ENCODE measurements around the gene JAZF1. TPM values are rescaled to one million over a fixed set of nuclear protein-coding genes. Genes with fewer than 3 reads are reported as not detected.

The JAZF1 gene
- total RNA-seq, 1 experiment from 2014 or later, result 1.5 TPM

GRCh38 chr7:28191751-28192150 is 11.2 kb upstream of the JAZF1 start:
- ChIA-PET CTCF (no interaction called here), POLR2A (ENCODE audit: low non-redundant PET) (no interaction called here)
- Histone ChIP-seq H3K27me3 (replicated peaks; ENCODE audit: insufficient read depth, low read depth, low read length, poor library complexity) (peaks cover 13% of the 10 kb centered on the region), H3K27ac (ENCODE audit: low read depth, low read length, poor library complexity, severe bottlenecking) (no peak overlapping the region), H3K9me3 (ENCODE audit: low read depth, low read length, poor library complexity, severe bottlenecking) (no peaks in the 10 kb centered on the region), H3K36me3 (ENCODE audit: insufficient read depth, low read length, poor library complexity, severe bottlenecking) (no peaks in the 10 kb centered on the region), H3K4me3 (ENCODE audit: low read depth, low read length, poor library complexity, severe bottlenecking) (no peak overlapping the region), H3K4me1 (ENCODE audit: insufficient read depth, low read length, poor library complexity, severe bottlenecking) (no peaks in the 10 kb centered on the region)
- no TSS peak for BruUV-seq (replicated peaks)
- intact Hi-C loops (cut with micrococcal nuclease; ENCODE audit: unreplicated experiment), result no loop called here
- TF ChIP-seq EZH2 (IDR thresholded peaks at IDR 0.05; ENCODE audit: borderline replicate concordance, low read depth, low read length, poor library complexity, severe bottlenecking), result no peak
- TF ChIP-seq, protein P1, sequence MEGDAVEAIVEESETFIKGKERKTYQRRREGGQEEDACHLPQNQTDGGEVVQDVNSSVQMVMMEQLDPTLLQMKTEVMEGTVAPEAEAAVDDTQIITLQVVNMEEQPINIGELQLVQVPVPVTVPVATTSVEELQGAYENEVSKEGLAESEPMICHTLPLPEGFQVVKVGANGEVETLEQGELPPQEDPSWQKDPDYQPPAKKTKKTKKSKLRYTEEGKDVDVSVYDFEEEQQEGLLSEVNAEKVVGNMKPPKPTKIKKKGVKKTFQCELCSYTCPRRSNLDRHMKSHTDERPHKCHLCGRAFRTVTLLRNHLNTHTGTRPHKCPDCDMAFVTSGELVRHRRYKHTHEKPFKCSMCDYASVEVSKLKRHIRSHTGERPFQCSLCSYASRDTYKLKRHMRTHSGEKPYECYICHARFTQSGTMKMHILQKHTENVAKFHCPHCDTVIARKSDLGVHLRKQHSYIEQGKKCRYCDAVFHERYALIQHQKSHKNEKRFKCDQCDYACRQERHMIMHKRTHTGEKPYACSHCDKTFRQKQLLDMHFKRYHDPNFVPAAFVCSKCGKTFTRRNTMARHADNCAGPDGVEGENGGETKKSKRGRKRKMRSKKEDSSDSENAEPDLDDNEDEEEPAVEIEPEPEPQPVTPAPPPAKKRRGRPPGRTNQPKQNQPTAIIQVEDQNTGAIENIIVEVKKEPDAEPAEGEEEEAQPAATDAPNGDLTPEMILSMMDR (conservative IDR thresholded peaks at IDR 0.05; ENCODE audit: low read depth, low read length), result no peak
- no peak for DNase-seq (ENCODE audit: low spot score)

DNA sequence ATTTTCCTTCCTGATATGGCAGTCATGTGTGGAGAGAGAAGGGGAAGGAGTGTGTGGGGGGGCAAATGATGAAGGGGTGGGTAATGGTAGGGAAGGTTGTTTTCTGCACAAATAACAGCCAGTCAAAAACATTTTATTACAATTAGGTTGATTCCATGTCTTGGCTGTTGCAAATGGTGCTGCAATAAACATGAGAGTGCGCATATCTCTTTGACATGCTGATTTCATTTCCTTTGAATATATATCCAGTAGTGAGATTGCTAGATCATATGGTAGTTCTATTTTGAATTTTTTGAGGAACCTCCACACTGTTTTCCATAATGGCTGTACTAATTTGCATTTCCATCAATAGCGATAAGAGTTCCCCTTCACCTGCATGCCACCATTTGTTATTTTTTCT is 10.6 kb upstream of the JAZF1 start:
- CTCF ChIA-PET, result no interaction called here
- Histone ChIP-seq H3K27me3 (replicated peaks; ENCODE audit: insufficient read depth, low read depth, low read length, poor library complexity) (peaks cover 13% of the 10 kb centered on the region), H3K4me3 (ENCODE audit: low read depth, low read length, poor library complexity, severe bottlenecking) (no peak overlapping the region), H3K9me3 (ENCODE audit: low read depth, low read length, poor library complexity, severe bottlenecking) (no peaks in the 10 kb centered on the region), H3K36me3 (ENCODE audit: insufficient read depth, low read length, poor library complexity, severe bottlenecking) (no peaks in the 10 kb centered on the region), H3K27ac (ENCODE audit: low read depth, low read length, poor library complexity, severe bottlenecking) (no peak overlapping the region), H3K4me1 (ENCODE audit: insufficient read depth, low read length, poor library complexity, severe bottlenecking) (no peaks in the 10 kb centered on the region)
- intact Hi-C loops (cut with micrococcal nuclease; ENCODE audit: unreplicated experiment), result no loop called here
- POLR2A ChIA-PET (ENCODE audit: low non-redundant PET), result no interaction called here
- no peak for DNase-seq (ENCODE audit: low spot score)
- TF ChIP-seq EZH2 (IDR thresholded peaks at IDR 0.05; ENCODE audit: borderline replicate concordance, low read depth, low read length, poor library complexity, severe bottlenecking), result no peak
- TF ChIP-seq, protein P1 (conservative IDR thresholded peaks at IDR 0.05; ENCODE audit: low read depth, low read length), result no peak
- no TSS peak for BruUV-seq (replicated peaks)

DNA sequence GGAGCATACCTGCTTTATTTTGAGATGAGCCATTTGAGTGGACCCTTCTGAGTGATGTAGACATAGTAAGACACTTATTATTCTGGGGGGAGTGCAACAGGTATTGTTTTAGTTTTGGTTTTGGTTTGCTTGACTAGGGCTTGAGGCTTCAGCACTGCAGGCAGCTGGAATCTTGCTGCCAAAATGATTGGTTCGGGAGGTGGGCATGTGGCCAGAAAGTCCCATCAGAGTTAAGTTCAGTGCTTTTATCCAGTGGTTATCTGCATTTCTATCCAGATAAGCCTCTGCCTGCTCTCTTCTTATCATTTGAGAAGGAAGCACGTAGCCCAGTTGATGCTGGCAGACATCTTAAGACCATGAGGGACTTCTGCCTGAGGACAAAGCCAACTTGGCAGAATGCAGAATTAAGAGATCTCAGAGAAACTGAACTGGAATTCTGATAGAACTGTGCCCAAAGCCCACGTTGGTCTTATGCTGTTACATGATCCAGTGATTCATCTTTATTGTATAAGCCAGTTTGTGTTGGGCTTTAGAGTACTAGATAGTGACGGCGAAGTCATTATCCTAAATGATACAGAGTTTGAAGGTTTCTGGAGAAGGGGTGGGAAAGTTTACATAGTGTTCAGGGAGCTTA is 9.6 kb upstream of the JAZF1 start:
- no peaks in the 10 kb centered on the region for H3K36me3 ChIP-seq (ENCODE audit: insufficient read depth, low read length, poor library complexity, severe bottlenecking)
- no peak for DNase-seq (ENCODE audit: low spot score)
- TF ChIP-seq EZH2 (IDR thresholded peaks at IDR 0.05; ENCODE audit: borderline replicate concordance, low read depth, low read length, poor library complexity, severe bottlenecking), result no peak
- TF ChIP-seq, protein P1 (conservative IDR thresholded peaks at IDR 0.05; ENCODE audit: low read depth, low read length), result no peak
- no peaks in the 10 kb centered on the region for H3K4me1 ChIP-seq (ENCODE audit: insufficient read depth, low read length, poor library complexity, severe bottlenecking)
- BruUV-seq (replicated peaks), result no TSS peak
- no peak overlapping the region for H3K27ac ChIP-seq (ENCODE audit: low read depth, low read length, poor library complexity, severe bottlenecking)
- ChIA-PET POLR2A (ENCODE audit: low non-redundant PET) (no interaction called here), CTCF (no interaction called here)
- peaks cover 13% of the 10 kb centered on the region for H3K27me3 ChIP-seq (replicated peaks; ENCODE audit: insufficient read depth, low read depth, low read length, poor library complexity)
- no peak overlapping the region for H3K4me3 ChIP-seq (ENCODE audit: low read depth, low read length, poor library complexity, severe bottlenecking)
- no peaks in the 10 kb centered on the region for H3K9me3 ChIP-seq (ENCODE audit: low read depth, low read length, poor library complexity, severe bottlenecking)
- intact Hi-C loops (cut with micrococcal nuclease; ENCODE audit: unreplicated experiment), result no loop called here
